ENCODE data around the gene PAX5. TPM values are rescaled to one million over a fixed set of nuclear protein-coding genes. Genes with fewer than 3 reads are reported as not detected.

The PAX5 gene
- total RNA-seq, 4 donors from 2014 or later, result 0.95 to 61.9 (median 3.6) TPM; not detected in 1

- no peak for DNase-seq
- H3K27ac ChIP-seq, result peak overlapping the region in 2 of 4 donors; percentile 83 to 93
- H3K9me3 ChIP-seq, result no peaks in the 10 kb centered on the region
- no peaks in the 10 kb centered on the region for H3K36me3 ChIP-seq
- TF ChIP-seq POLR2A (IDR thresholded peaks at IDR 0.05) (no peak), CTCF (IDR thresholded peaks at IDR 0.05) (no peak)
- peaks cover 0 to 40% of the 10 kb centered on the region in 2 donors for H3K27me3 ChIP-seq
- peak overlapping the region in 3 of 4 donors; percentile 37 to 58 (median 51) for H3K4me3 ChIP-seq
- H3K4me1 ChIP-seq, result peaks cover 0 to 35% (median 7%) of the 10 kb centered on the region in 4 donors
Observed at GRCh38 chr9:37038302-37038942, 4.4 kb upstream of the PAX5 start.

- DNase-seq, result peak in 2 of 3 donors; percentile 67 to 70
- Histone ChIP-seq H3K36me3 (no peaks in the 10 kb centered on the region), H3K4me3 (peak overlapping the region; percentile 37 to 58 (median 54)), H3K27me3 (peaks cover 0 to 46% of the 10 kb centered on the region in 2 donors), H3K4me1 (peaks cover 0 to 35% (median 7%) of the 10 kb centered on the region in 4 donors), H3K27ac (peak overlapping the region in 2 of 4 donors; percentile 83 to 93), H3K9me3 (no peaks in the 10 kb centered on the region)
- no peak for TF ChIP-seq POLR2A (IDR thresholded peaks at IDR 0.05)
- TF ChIP-seq CTCF (IDR thresholded peaks at IDR 0.05), result no peak
Observed at GRCh38 chr9:37037503-37038301, 3.6 kb upstream of the PAX5 start.

- no peaks in the 10 kb centered on the region for H3K36me3 ChIP-seq
- peak overlapping the region; percentile 37 to 58 (median 54) for H3K4me3 ChIP-seq
- peak overlapping the region in 2 of 4 donors; percentile 83 to 93 for H3K27ac ChIP-seq
- peak; percentile 65 to 84 (median 71) for DNase-seq
- H3K9me3 ChIP-seq, result no peaks in the 10 kb centered on the region
- peaks cover 0 to 35% (median 7%) of the 10 kb centered on the region in 4 donors for H3K4me1 ChIP-seq
- peaks cover 0 to 46% of the 10 kb centered on the region in 2 donors for H3K27me3 ChIP-seq
- TF ChIP-seq POLR2A (IDR thresholded peaks at IDR 0.05) (no peak), CTCF (IDR thresholded peaks at IDR 0.05) (no peak)
Observed at GRCh38 chr9:37036776-37037502, 2.9 kb upstream of the PAX5 start.

DNA sequence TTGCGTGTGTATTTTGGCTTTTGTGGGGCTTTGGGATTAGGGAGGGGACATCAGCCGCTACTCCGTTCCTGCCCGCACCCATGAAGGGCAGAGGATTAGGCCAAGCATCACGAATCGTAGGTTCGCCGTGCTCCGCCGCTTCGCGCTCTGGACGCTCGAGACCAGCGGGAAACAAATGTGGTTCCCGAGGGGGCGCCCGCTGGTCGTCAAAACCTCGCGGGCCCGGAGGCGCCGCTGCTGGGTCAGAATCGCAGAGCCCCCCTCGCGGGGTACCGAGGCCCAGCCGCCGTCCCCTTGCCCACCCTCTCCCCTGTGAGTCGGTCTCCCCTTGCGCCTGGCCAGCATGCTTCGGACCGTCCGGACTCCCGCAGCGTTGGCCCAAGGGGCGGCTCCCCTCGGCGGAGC, 2.3 kb upstream of the PAX5 start:
- H3K27me3 ChIP-seq, result peaks cover 0 to 46% of the 10 kb centered on the region in 2 donors
- peak overlapping the region in 2 of 4 donors; percentile 83 to 93 for H3K27ac ChIP-seq
- H3K4me3 ChIP-seq, result peak overlapping the region; percentile 37 to 58 (median 54)
- peaks cover 0 to 35% (median 7%) of the 10 kb centered on the region in 4 donors for H3K4me1 ChIP-seq
- H3K36me3 ChIP-seq, result no peaks in the 10 kb centered on the region
- peak in 2 of 3 donors; percentile 59 to 75 for DNase-seq
- no peaks in the 10 kb centered on the region for H3K9me3 ChIP-seq
- TF ChIP-seq CTCF (IDR thresholded peaks at IDR 0.05), result no peak

DNA sequence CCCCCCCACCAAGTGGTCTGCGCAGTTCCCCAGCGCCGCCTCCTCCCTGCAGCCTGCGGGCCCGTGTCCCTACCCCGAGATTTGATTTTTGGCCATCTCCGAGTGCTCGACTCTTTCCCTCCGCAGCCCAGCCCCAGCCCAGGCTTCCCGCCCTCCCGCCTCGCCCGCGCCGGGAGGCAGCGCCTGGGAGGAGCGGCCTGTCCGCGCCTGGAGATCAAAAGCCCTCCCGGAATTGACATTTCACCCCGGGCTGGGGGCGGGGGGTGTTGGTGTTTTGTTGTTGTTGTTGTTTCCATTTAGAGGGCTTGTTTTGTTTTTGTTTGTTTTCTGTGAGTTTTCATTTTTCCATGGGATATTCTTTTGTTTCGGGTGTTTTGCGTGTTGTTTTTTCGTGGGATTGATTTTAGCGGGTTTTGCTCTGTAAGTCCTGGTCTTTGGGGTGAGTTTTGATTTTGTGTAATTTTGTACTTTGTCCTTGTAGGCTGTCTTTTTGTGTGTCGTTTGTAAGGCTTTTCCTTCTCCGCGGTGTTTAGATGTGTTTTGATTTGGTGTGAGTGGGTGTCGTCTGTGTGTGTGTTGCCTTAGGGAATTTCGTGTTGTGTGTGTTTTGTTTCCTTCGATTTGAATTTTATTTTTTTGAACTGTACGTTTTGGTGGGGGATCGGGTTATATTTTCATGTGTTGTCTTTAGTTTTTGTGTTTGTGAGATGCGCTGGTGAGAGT, 1.7 kb upstream of the PAX5 start:
- peak overlapping the region; percentile 37 to 58 (median 54) for H3K4me3 ChIP-seq
- peak overlapping the region in 2 of 4 donors; percentile 83 to 93 for H3K27ac ChIP-seq
- TF ChIP-seq POLR2A (IDR thresholded peaks at IDR 0.05) (no peak), CTCF (IDR thresholded peaks at IDR 0.05) (no peak)
- peak in 1 of 3 donors; percentile 52 for DNase-seq
- H3K4me1 ChIP-seq, result peaks cover 0 to 35% (median 7%) of the 10 kb centered on the region in 4 donors
- no peaks in the 10 kb centered on the region for H3K36me3 ChIP-seq
- H3K9me3 ChIP-seq, result no peaks in the 10 kb centered on the region
- H3K27me3 ChIP-seq, result peaks cover 0 to 46% of the 10 kb centered on the region in 2 donors
